OCI-LY3 (cell line): ENCODE data around the gene SLC6A6.

Experiments used
- CTCF ChIP-seq: fragments of 200-600, 300-600 bp; sonication (generic); IDR thresholded peaks from 2 replicates; pipeline ENCODE4 v1.5.1; 2014; ENCODE audit warnings: antibody characterized with exemption, low read length, low read depth
- EZH2phosphoT487 ChIP-seq: fragments of 200-600 bp; shearing (Covaris generic); IDR thresholded peaks from 2 replicates; pipeline ENCODE4 v1.6.1; 2018; ENCODE audit warnings: antibody characterized with exemption, mixed run types, low read depth

GRCh38 chr3:14456794-14457193 lies 54.4 kb downstream of the SLC6A6 start:
- TF ChIP-seq CTCF (no peak), EZH2phosphoT487 (no peak)
